PC-9 (cell line): Measurements from ENCODE around the gene PASK. TPM values are rescaled to one million over a fixed set of nuclear protein-coding genes. Genes with fewer than 3 reads are reported as not detected.

Source experiments
- BruUV-seq: library from RNA; stranded (reverse); fragments of 400-500 nt; replicated peaks from 2 replicates; lab custom pipeline; 2021; lab: Mats Ljungman, UMichigan
- CTCF ChIA-PET: fragments of 300-600 bp; sonication (Branson Sonifier 250); formaldehyde crosslinking; loops from one replicate; lab custom pipeline; 2022; ENCODE audit warnings: antibody characterized with exemption; lab: Charles Lee
- POLR2A ChIA-PET: fragments of 300-600 bp; sonication (Branson Sonifier 250); formaldehyde crosslinking; loops from one replicate; lab custom pipeline; 2022; ENCODE audit warnings: antibody characterized with exemption; ENCODE audit not compliant: unreplicated experiment; lab: Charles Lee
- DNase-seq, 2 experiments: peaks; one replicate each; pipeline versions ENCODE4 v3.0.0 to v3.0.0-alpha.2; 2015 to 2022; ENCODE audit warnings: mixed read lengths in 1 of 2
- H2AFZ ChIP-seq: fragments of 200-600 bp; sonication (generic); 2 replicates; pipeline ENCODE4 v1.8.1; 2017; ENCODE audit warnings: antibody characterized with exemption
- H3F3A ChIP-seq: fragments of 200-600 bp; sonication (generic); 2 replicates; pipeline ENCODE4 v1.8.1; 2017; ENCODE audit warnings: antibody characterized with exemption, mild to moderate bottlenecking, low read depth; ENCODE audit not compliant: insufficient read depth
- H3K27ac ChIP-seq: fragments of 200-600 bp; sonication (generic); 2 replicates; pipeline ENCODE4 v1.6.1; 2016; ENCODE audit warnings: mixed run types
- H3K27me3 ChIP-seq: fragments of 200-600 bp; sonication (generic); 2 replicates; pipeline ENCODE4 v1.6.1; 2016; ENCODE audit warnings: low read depth, mixed run types; ENCODE audit not compliant: insufficient read depth
- H3K36me3 ChIP-seq: fragments of 200-600 bp; sonication (generic); 2 replicates; pipeline ENCODE4 v1.6.1; 2016; ENCODE audit warnings: low read depth, mixed run types
- H3K4me1 ChIP-seq: fragments of 200-600 bp; sonication (generic); replicated peaks from 2 replicates; pipeline ENCODE4 v1.6.1; 2016; ENCODE audit warnings: mixed run types; ENCODE audit not compliant: insufficient read depth
- H3K4me2 ChIP-seq: fragments of 200-600 bp; sonication (generic); 2 replicates; pipeline ENCODE4 v1.6.1; 2017; ENCODE audit warnings: mixed run types
- H3K4me3 ChIP-seq: fragments of 200-600 bp; sonication (generic); 2 replicates; pipeline ENCODE4 v1.6.1; 2016; ENCODE audit warnings: mixed run types
- H3K79me2 ChIP-seq: fragments of 200-600 bp; sonication (generic); 2 replicates; pipeline ENCODE4 v1.6.1; 2017; ENCODE audit warnings: low read depth, mixed run types
- H3K9me2 ChIP-seq: fragments of 200-600 bp; sonication (generic); 2 replicates; pipeline ENCODE4 v1.8.1; 2017; ENCODE audit warnings: mild to moderate bottlenecking; ENCODE audit not compliant: insufficient read depth
- H3K9me3 ChIP-seq: fragments of 200-600 bp; sonication (generic); 2 replicates; pipeline ENCODE4 v1.8.1; 2016; ENCODE audit warnings: low read depth; ENCODE audit not compliant: insufficient read depth
- H4K20me1 ChIP-seq: fragments of 200-600 bp; sonication (generic); 2 replicates; pipeline ENCODE4 v1.8.1; 2017; ENCODE audit not compliant: insufficient read depth
- EZH2 ChIP-seq: fragments of 200-600 bp; sonication (generic); IDR thresholded peaks from 2 replicates; pipeline ENCODE4 v1.8.0; 2017; ENCODE audit warnings: antibody characterized with exemption, low read depth
- intact Hi-C: fragments of 100-400 bp; cut with micrococcal nuclease; formaldehyde crosslinking; loops from one replicate; pipeline ENCODE4 v1.10.0; 2022; ENCODE audit not compliant: unreplicated experiment
- total RNA-seq: library from RNA; stranded (reverse); gene quantifications from 2 replicates; pipeline ENCODE4 v1.2.3, GENCODE V29; 2021
- TF ChIP-seq, protein P1 (sequence below): fragments of 200-600 bp; sonication (generic); conservative IDR thresholded peaks from 2 replicates; pipeline ENCODE4 v1.6.1; 2017; ENCODE audit warnings: mixed run types, antibody characterized with exemption, mild to moderate bottlenecking, moderate library complexity

Gene PASK
- total RNA-seq, 1 experiment from 2014 or later = 77.5 TPM

GRCh38 chr2:241188361-241189092 is 39.3 kb upstream of the PASK start, which contains the start of gene ANO7:
ANO7 (plus strand) TSS chr2:241188677; CDS start chr2:241190064, 1,387 bp downstream.
- Histone ChIP-seq H3K9me2 (no peaks in the 10 kb centered on the region), H4K20me1 (no peaks in the 10 kb centered on the region), H3K79me2 (no peaks in the 10 kb centered on the region), H3K4me2 (no peak within 1 kb of the TSS), H3K27ac (no peak within 1 kb of the TSS), H3K36me3 (no peaks in the 10 kb centered on the region), H3K27me3 (peaks cover 40% of the 10 kb centered on the region), H3F3A (peaks cover 4% of the 10 kb centered on the region; the same call in 1 of the 2 replicates), H3K9me3 (no peaks in the 10 kb centered on the region), H3K4me3 (no peak within 1 kb of the TSS), H3K4me1 (no peaks in the 10 kb centered on the region), H2AFZ (no peak within 1 kb of the TSS)
- POLR2A ChIA-PET = no interaction called here
- CTCF ChIA-PET = no interaction called here
- no TSS peak for BruUV-seq
- intact Hi-C loops = no loop called here
- TF ChIP-seq EZH2 = no peak
- TF ChIP-seq, protein P1, sequence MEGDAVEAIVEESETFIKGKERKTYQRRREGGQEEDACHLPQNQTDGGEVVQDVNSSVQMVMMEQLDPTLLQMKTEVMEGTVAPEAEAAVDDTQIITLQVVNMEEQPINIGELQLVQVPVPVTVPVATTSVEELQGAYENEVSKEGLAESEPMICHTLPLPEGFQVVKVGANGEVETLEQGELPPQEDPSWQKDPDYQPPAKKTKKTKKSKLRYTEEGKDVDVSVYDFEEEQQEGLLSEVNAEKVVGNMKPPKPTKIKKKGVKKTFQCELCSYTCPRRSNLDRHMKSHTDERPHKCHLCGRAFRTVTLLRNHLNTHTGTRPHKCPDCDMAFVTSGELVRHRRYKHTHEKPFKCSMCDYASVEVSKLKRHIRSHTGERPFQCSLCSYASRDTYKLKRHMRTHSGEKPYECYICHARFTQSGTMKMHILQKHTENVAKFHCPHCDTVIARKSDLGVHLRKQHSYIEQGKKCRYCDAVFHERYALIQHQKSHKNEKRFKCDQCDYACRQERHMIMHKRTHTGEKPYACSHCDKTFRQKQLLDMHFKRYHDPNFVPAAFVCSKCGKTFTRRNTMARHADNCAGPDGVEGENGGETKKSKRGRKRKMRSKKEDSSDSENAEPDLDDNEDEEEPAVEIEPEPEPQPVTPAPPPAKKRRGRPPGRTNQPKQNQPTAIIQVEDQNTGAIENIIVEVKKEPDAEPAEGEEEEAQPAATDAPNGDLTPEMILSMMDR = no peak
- peak in 1 of 2 experiments; percentile 56 for DNase-seq

GRCh38 chr2:241187918-241188234 is 38.6 kb upstream of the PASK start:
- TF ChIP-seq, protein P1 = no peak
- TF ChIP-seq EZH2 = no peak
- no TSS peak for BruUV-seq
- H3K9me3 ChIP-seq = no peaks in the 10 kb centered on the region
- H3K27me3 ChIP-seq = peaks cover 40% of the 10 kb centered on the region
- no peak overlapping the region for H3K4me3 ChIP-seq
- peaks cover 4% of the 10 kb centered on the region; the same call in 1 of the 2 replicates for H3F3A ChIP-seq
- H3K4me2 ChIP-seq = no peak overlapping the region
- POLR2A ChIA-PET = no interaction called here
- CTCF ChIA-PET = no interaction called here
- H3K9me2 ChIP-seq = no peaks in the 10 kb centered on the region
- H2AFZ ChIP-seq = no peak overlapping the region
- 0 out of 2 replicates have a peak, but pooled peaks cover 2% of the 10 kb centered on the region for H3K36me3 ChIP-seq
- intact Hi-C loops = no loop called here
- DNase-seq = no peak
- H3K4me1 ChIP-seq = no peaks in the 10 kb centered on the region
- no peaks in the 10 kb centered on the region for H4K20me1 ChIP-seq
- no peak overlapping the region for H3K27ac ChIP-seq
- H3K79me2 ChIP-seq = no peaks in the 10 kb centered on the region

GRCh38 chr2:241187101-241187917 is 38.0 kb upstream of the PASK start:
- Histone ChIP-seq H3K4me2 (no peak overlapping the region), H3K9me2 (no peaks in the 10 kb centered on the region), H3K36me3 (0 out of 2 replicates have a peak, but pooled peaks cover 3% of the 10 kb centered on the region), H3F3A (peaks cover 4% of the 10 kb centered on the region; the same call in 1 of the 2 replicates), H3K4me3 (no peak overlapping the region), H3K4me1 (no peaks in the 10 kb centered on the region), H3K27ac (no peak overlapping the region), H2AFZ (no peak overlapping the region), H3K79me2 (no peaks in the 10 kb centered on the region), H3K27me3 (peaks cover 37% of the 10 kb centered on the region), H3K9me3 (no peaks in the 10 kb centered on the region), H4K20me1 (no peaks in the 10 kb centered on the region)
- intact Hi-C loops = no loop called here
- peak in 1 of 2 experiments; percentile 33 for DNase-seq
- TF ChIP-seq EZH2 = no peak
- TF ChIP-seq, protein P1 = no peak
- no TSS peak for BruUV-seq
- CTCF ChIA-PET = no interaction called here
- POLR2A ChIA-PET = no interaction called here
